Amniotic epithelial cell (primary cell): ENCODE data around the gene SERP1.
A peak's percentile ranks its signal among the peaks of the same experiment; 100 is the strongest.
"Not testable (repeated sequence)": the region's sequence is repeated elsewhere in the genome, so short reads cannot be mapped to it uniquely, and the experiment has no call there.

Experiments
- DNase-seq: peaks from one replicate; pipeline ENCODE4 v3.0.0-alpha.2; 2010; ENCODE audit warnings: low read depth

SERP1 gene

DNA sequence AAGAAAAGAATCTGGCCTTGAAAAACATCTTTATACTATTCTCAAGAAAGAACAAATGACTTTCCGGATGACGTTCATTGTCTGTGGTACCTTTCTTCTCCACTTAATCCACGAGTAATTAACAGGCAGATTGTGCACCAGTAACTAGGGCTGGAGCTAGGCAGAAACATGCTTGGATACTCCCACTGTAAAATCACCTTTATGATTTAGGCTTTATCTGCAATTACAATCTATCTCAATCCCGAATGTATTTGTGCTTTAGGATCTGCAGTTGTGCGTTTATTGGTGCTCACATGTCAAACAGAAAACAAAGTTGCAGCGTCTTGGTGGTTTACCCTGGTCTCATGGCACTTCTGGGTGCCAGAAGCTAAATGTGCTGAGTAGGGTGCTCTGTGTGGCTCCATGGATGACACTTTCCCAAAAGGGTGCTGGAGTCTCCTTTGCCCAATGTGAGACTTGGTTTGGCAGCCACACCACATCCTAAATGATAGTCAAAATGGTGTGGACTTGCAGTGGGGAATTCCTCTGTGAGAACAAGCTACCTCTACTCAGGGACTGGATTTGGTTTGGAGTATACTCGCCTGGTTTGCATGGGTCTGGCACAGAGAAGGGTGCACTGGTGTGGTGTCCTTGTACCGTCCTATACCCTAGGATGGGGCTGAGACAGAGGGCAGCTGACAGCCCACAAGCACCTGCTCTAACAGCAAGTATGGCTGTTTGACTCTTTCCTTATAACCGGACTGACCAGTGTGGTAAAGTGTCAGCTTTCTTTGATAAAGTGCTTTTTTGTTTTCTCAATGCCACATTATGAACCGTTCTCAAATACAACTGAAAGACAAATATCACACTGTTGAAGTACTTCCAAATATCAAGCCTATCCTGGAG is 7.7 kb downstream of the SERP1 start:
- no peak for DNase-seq

DNA sequence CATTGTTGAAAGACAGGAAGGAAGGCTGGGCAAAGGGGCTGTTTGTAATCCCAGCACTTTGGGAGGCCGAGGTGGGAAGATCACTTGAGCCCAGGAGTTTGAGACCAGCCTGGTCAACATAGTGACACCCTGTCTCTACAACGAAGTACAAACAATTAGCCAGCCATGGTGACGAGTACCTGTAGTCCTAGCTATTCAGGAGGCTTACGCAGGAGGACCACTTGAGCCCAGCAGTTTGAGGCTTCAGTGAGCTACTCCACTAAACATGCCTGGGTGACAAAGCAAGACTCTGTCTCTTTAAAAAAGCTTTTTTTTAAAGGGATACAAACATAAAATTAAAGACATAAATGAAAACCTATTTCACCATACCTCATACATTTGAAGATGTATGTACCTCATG is 11.1 kb downstream of the SERP1 start:
- DNase-seq: no peak

DNA sequence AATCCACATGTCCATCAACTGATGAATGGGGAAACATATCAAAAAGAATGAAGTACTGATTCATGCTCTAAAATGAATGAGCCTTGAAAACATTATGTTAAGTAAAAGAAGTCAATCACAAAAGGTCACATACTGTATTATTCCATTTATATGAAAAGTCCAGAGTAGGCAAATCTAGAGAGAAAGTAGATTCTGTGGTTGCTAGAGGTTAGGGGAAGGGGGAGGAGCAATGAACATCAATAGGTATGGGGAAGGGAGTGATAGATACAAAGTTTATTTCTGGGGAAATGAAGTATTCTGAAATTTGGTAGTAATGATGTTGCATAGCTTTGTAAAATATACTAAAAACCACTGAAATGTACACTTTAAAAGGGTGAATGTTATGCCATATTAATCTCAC is 14.5 kb downstream of the SERP1 start:
- no peak for DNase-seq

DNA sequence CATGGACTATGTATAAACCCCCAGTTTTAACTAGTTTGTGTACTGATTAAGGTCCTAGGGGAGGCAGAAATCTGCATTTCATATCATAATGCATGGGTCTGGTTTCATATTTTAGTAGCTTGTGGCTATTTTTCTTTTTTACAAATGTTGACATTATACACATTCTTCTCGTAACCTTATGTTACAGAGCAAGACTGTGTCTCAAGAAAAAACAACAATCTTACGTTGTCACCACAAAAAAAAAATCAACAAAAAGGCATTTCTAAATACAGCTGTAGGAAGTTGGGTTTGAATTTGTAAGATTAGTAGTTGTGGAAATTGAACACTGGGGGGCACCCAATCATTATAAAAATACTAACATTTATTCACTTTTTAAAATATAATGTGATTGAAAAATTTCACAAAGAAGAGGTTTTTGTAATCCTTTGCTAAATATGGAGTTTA is 17.9 kb downstream of the SERP1 start:
- peak; percentile 31 for DNase-seq

DNA sequence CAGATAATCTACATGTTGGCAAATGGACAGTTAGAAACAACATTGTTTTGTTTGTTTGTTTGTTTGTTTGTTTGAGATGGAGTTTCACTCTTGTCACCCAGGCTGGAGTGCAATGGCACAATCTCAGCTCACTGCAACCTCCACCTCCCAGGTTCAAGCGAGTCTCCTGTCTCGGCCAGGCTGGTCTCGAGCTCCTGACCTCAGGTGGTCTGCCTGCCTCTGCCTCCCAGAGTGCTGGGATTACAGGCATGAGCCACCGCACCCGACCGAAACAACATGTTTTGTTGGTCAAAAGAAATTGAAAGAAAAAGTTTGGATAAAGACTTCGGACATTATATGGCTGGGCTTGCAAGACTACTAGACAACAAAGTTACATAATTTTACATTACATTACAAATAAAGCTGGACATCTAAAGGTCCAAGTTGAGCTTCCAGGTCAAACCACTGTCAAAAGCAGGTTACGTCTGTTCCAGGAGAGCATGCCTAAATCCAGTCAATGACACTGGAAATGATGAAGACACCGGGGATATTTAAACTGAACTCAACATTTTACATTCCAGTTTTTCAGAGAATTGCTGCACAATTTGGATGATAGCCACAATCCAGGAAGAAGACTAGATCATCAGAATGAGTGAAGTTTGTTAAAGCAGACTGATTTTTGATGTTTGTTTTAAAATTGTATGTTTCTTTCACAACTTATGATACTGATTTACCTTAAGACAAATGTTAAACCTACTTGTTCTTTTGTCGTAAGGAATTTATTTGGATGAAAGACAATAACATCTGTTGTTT is 18.6 kb downstream of the SERP1 start:
- no peak for DNase-seq

DNA sequence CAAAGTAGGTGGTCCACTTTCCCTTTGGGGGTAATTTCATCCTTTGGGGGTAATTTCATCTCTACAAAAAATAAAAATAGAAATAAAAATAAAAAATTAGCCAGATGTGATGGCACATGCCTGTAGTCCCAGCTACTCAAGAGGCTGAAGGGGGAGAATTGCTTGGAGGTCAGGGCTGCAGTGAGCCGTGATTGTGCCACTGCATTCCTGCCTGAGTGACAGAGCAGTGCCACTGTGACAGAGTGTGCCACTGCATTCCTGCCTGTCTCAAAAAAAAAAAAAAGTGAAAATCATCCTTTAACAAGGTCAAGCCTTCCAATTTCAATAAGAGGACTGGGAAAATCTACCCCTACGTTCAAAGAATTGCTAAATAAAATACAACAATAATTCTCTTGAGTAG is 22.8 kb downstream of the SERP1 start:
- no peak for DNase-seq

DNA sequence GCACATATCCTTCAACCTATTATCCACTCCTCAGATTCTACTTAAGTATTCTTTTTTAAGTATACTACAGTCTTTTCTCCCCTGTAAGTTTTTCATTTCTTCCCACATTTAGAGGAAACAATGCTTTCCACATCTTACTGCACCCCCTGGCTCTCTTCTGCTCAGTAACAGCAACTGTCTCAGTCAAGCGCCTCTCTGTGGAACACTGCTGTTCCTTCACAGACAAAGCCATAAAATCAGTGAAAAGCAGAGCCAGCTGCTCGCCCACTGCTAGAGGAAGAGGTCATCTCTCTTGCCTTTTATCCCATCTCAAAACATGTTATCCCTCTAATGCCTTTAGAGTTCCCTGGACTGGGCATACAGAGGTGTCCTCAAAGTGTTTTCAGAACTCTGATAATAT is 24.8 kb downstream of the SERP1 start:
- no peak for DNase-seq

GRCh38 chr3:150520408-150520807 is 25.9 kb downstream of the SERP1 start:
- DNase-seq: no peak

GRCh38 chr3:150519026-150519425 is 27.3 kb downstream of the SERP1 start:
- no peak for DNase-seq

DNA sequence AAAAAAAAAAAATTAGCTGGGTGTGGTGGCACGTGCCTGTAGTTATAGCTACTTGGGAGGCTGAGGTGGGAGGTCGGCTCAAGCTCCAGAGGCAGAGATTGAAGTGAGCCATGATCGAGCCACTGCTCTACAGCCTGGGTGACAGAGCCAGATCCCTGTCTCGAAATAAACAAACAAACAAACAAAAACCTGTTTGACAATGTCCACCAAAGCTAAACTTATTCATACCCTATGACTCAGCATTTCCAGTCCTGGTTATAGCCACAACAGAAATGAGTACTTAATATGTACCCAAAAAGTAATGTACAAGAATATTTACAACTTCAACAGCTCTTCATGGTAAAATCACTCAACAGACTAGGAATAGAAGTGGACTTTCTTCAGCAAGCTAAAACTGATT is 31.1 kb downstream of the SERP1 start:
- DNase-seq: no peak

- no peak for DNase-seq
These were observed 35.0 kb downstream of the SERP1 start for GRCh38 chr3:150511122-150511821.

DNA sequence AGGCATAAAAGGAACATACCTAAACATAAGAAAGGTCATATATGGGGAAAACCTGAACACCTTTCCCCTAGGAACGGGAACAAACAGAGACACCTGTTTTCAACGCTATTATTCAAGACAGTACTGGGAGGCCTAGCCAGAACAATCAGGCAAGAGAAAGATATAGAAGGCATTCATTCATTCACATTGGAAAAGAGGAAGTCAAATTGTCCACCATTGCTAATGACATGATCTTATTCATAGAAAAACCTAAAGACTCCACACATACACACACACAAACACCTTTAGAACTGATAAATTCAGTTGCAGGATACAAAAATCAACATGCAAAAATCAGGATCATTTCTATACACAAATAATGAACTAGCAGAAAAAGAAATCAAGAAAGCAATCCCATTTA is 36.5 kb downstream of the SERP1 start:
- DNase-seq: no peak

- no peak for DNase-seq
These were observed 37.9 kb downstream of the SERP1 start for GRCh38 chr3:150508401-150508800.

- no peak for DNase-seq
These were observed 41.8 kb downstream of the SERP1 start for GRCh38 chr3:150504483-150504882.

DNA sequence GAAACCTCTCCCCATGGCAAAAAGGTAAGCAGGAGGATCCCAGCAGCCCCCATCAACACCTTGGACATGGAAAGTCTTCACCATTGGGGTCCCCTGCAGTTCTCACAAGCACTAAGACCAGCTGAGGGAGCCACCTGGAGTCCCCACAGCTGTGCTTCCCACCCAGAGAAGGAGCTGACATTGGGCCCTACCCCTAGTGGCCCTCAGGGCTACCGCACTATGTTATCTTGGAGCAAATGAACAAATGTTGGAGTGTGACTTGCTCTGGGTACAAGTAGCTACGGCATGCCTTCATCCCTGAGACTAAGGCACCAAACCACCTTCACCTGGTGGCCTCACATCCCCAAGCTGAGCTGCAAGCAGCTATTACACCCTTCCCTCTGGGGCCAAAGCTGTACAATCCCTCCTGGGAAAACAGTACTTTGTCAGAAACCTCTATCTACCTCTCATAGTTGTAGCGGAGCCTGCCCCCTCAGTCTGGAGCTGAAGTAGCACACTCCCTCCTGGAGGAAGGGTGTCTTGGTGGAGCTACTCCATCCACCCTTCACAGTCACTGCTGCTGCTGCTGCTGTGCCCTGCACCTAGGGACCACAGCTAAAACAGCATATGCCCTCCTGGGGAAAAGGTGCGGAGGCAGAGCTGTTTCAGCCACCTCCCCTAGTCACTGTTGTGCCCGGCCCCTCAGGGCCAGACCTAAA is 42.7 kb downstream of the SERP1 start:
- DNase-seq: no peak

- DNase-seq: not testable (repeated sequence)
These were observed 45.3 kb downstream of the SERP1 start for GRCh38 chr3:150500960-150501359.

GRCh38 chr3:150497956-150498355 is 48.3 kb downstream of the SERP1 start:
- peak; percentile 37 for DNase-seq

DNA sequence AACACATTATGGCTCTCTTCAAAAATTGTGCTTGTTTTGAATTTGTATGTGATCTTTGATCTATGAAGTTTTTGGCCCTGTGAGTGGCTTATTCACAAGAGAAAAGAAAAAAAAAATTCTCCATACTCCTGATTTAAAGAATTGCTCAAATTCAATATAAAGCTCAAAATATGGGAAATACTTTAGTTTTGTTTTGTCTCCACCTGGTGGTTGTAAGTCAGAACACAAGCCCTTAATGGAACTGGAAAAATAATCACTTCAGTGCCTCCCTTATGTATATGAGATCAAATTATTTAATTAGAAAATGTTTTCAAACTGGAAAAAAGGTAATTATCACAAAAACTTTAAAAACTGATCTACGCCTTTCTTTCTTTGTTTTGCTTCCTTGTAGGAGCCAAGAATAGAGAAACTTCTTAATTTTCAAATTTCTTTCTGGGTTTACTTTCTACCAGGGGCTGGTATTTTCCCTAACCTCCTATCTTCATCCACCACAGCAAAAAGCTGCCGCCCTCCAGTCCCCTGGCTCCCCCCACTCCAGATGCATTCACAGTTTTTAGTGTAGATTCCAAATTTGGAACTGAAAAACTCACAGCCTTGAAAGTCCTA is 50.6 kb downstream of the SERP1 start:
- DNase-seq: peak; percentile 45

- DNase-seq: no peak
These were observed 51.1 kb downstream of the SERP1 start for GRCh38 chr3:150495149-150495548.

GRCh38 chr3:150494411-150494977 is 51.8 kb downstream of the SERP1 start:
- no peak for DNase-seq
